ENCODE results near the gene YWHAG. TPM values are rescaled to one million over a fixed set of nuclear protein-coding genes. Genes with fewer than 3 reads are reported as not detected.

Gene YWHAG
- total and polyA plus RNA-seq, 2 of the 13 experiments (the other 11 are each of a cell fraction or from before 2014, with no cell fraction given): 36.9 to 67.5 TPM

DNA sequence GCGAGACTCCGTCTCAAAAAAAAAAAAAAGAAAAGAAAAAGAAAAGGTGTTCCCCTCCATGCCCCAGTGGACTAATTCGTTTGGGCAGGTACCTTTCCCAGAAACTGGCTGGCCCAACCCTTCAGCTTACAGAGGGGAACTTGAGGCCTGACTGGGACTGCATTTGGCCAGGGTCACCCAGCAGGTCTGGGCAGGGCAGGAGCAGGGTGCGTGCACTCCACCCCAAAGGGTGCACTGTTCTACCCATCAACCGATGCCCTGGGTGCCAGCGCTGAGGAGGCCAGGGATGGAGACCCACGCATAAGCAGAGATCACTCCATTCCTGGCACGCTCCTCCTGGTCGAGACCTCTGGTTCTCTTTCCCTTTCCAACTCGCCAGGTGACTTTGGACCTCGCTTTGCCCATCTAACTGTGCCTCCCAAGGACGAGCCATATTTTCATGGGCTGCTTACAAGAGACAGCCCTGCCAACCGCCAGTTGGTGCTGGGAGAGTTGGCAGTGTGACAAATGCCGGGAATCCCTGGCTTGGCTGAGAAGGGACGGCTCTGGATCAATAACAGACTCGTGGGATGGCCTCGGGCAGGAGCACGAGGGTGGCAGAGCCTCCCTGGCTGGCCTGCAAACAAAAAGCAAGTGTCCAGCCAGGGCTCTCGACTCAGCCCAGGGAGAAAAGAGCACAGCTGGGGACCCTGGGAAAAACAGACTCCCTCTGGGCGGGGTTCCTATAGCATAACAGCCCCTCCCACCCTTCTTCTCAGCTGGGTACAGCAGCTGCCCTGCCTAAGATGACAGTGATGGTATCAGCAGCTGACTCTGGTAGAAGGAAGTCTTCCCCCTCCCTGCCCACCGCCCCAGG lies 48.5 kb downstream of the YWHAG start:
- Histone ChIP-seq H3K79me2 (ENCODE audit: insufficient read depth, low read length) (no peaks in the 10 kb centered on the region), H3K4me3 (replicated peaks in 1 of 3; ENCODE audit: insufficient read depth in 1 of 3, low read depth in 2 of 3, low read length in 3 of 3) (peak overlapping the region in 1 of 3 experiments; percentile 42; a peak in 1 of 6 replicates), H3K4me2 (ENCODE audit: low read depth, low read length) (peak overlapping the region; percentile 73), H4K20me1 (ENCODE audit: insufficient read depth, low read length) (no peaks in the 10 kb centered on the region), H3K4me1 (ENCODE audit: insufficient read depth, low read length) (peaks cover 49% of the 10 kb centered on the region), H3K9me3 (ENCODE audit: low read length) (no peaks in the 10 kb centered on the region), H3K9ac (ENCODE audit: insufficient read depth, low read depth, low read length) (no peak overlapping the region), H2AFZ (ENCODE audit: low read length) (no peak overlapping the region), H3K27me3 (ENCODE audit: control insufficient read depth in 1 of 2, insufficient read depth in 2 of 2, low read length in 2 of 2) (no peaks in the 10 kb centered on the region), H3K36me3 (replicated peaks in 1 of 2; ENCODE audit: control insufficient read depth in 1 of 2, insufficient read depth in 2 of 2, low read length in 2 of 2) (no peaks in the 10 kb centered on the region), H3K27ac (ENCODE audit: extremely low read length, insufficient read depth, low read length) (no peak overlapping the region)
- CTCF ChIA-PET (ENCODE audit: low intra/inter-chr PET ratio, low total read pairs): interaction anchor here (6.3 kb wide), 1 partner anchor 17 kb away, joined by 179 read pairs; no protein-coding TSS in a partner anchor
- POLR2A ChIA-PET: no interaction called here
- FAIRE-seq (no peak), DNase-seq (ENCODE audit: low spot score) (no peak), ATAC-seq (peak; percentile 9; the same call in 1 of the 3 replicates)
- 28% methylated on average over 15 of the region's 21 CpGs for WGBS (ENCODE audit: low lambda C conversion rate)
- BruUV-seq (replicated peaks): no TSS peak
- in situ Hi-C loops (cut with HindIII; ENCODE audit: extremely low pct_ligation_motif_present, low pct_unique_long_range_greater_than_20kb): loop anchor here (5.0 kb wide), 1 partner anchor 138 kb away; no protein-coding TSS in a partner anchor
- intact Hi-C loops (cut with micrococcal nuclease; ENCODE audit: unreplicated experiment): no loop called here
- TF ChIP-seq IRF2 (CRISPR knock-in tag; IDR thresholded peaks at IDR 0.05) (no peak), XRCC5 (optimal IDR thresholded peaks at IDR 0.05; ENCODE audit: low read length) (peak; percentile 31), KDM5B (CRISPR knock-in tag; IDR thresholded peaks at IDR 0.05; ENCODE audit: borderline replicate concordance) (peak; percentile 40; the same call in 1 of the 2 replicates), SP5 (CRISPR knock-in tag; IDR thresholded peaks at IDR 0.05; ENCODE audit: borderline replicate concordance, low read depth) (0 out of 2 replicates have a peak, but pooled peaks have one; percentile 19), HNRNPL (IDR thresholded peaks at IDR 0.05; ENCODE audit: low read depth, low read length) (0 out of 2 replicates have a peak, but pooled peaks have one; percentile 20), CBFB (CRISPR knock-in tag; IDR thresholded peaks at IDR 0.05) (no peak)
- TF ChIP-seq, protein P1, sequence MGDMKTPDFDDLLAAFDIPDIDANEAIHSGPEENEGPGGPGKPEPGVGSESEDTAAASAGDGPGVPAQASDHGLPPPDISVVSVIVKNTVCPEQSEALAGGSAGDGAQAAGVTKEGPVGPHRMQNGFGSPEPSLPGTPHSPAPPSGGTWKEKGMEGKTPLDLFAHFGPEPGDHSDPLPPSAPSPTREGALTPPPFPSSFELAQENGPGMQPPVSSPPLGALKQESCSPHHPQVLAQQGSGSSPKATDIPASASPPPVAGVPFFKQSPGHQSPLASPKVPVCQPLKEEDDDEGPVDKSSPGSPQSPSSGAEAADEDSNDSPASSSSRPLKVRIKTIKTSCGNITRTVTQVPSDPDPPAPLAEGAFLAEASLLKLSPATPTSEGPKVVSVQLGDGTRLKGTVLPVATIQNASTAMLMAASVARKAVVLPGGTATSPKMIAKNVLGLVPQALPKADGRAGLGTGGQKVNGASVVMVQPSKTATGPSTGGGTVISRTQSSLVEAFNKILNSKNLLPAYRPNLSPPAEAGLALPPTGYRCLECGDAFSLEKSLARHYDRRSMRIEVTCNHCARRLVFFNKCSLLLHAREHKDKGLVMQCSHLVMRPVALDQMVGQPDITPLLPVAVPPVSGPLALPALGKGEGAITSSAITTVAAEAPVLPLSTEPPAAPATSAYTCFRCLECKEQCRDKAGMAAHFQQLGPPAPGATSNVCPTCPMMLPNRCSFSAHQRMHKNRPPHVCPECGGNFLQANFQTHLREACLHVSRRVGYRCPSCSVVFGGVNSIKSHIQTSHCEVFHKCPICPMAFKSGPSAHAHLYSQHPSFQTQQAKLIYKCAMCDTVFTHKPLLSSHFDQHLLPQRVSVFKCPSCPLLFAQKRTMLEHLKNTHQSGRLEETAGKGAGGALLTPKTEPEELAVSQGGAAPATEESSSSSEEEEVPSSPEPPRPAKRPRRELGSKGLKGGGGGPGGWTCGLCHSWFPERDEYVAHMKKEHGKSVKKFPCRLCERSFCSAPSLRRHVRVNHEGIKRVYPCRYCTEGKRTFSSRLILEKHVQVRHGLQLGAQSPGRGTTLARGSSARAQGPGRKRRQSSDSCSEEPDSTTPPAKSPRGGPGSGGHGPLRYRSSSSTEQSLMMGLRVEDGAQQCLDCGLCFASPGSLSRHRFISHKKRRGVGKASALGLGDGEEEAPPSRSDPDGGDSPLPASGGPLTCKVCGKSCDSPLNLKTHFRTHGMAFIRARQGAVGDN (CRISPR knock-in tag; IDR thresholded peaks at IDR 0.05): peak; percentile 66
- TF ChIP-seq, protein P2, sequence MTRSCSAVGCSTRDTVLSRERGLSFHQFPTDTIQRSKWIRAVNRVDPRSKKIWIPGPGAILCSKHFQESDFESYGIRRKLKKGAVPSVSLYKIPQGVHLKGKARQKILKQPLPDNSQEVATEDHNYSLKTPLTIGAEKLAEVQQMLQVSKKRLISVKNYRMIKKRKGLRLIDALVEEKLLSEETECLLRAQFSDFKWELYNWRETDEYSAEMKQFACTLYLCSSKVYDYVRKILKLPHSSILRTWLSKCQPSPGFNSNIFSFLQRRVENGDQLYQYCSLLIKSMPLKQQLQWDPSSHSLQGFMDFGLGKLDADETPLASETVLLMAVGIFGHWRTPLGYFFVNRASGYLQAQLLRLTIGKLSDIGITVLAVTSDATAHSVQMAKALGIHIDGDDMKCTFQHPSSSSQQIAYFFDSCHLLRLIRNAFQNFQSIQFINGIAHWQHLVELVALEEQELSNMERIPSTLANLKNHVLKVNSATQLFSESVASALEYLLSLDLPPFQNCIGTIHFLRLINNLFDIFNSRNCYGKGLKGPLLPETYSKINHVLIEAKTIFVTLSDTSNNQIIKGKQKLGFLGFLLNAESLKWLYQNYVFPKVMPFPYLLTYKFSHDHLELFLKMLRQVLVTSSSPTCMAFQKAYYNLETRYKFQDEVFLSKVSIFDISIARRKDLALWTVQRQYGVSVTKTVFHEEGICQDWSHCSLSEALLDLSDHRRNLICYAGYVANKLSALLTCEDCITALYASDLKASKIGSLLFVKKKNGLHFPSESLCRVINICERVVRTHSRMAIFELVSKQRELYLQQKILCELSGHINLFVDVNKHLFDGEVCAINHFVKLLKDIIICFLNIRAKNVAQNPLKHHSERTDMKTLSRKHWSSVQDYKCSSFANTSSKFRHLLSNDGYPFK (CRISPR knock-in tag; IDR thresholded peaks at IDR 0.05; ENCODE audit: borderline replicate concordance): peak; percentile 92
- TF ChIP-seq, protein P3, sequence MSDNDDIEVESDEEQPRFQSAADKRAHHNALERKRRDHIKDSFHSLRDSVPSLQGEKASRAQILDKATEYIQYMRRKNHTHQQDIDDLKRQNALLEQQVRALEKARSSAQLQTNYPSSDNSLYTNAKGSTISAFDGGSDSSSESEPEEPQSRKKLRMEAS (IDR thresholded peaks at IDR 0.05): peak; percentile 44; the same call in 1 of the 2 replicates
- TF ChIP-seq, protein P4, sequence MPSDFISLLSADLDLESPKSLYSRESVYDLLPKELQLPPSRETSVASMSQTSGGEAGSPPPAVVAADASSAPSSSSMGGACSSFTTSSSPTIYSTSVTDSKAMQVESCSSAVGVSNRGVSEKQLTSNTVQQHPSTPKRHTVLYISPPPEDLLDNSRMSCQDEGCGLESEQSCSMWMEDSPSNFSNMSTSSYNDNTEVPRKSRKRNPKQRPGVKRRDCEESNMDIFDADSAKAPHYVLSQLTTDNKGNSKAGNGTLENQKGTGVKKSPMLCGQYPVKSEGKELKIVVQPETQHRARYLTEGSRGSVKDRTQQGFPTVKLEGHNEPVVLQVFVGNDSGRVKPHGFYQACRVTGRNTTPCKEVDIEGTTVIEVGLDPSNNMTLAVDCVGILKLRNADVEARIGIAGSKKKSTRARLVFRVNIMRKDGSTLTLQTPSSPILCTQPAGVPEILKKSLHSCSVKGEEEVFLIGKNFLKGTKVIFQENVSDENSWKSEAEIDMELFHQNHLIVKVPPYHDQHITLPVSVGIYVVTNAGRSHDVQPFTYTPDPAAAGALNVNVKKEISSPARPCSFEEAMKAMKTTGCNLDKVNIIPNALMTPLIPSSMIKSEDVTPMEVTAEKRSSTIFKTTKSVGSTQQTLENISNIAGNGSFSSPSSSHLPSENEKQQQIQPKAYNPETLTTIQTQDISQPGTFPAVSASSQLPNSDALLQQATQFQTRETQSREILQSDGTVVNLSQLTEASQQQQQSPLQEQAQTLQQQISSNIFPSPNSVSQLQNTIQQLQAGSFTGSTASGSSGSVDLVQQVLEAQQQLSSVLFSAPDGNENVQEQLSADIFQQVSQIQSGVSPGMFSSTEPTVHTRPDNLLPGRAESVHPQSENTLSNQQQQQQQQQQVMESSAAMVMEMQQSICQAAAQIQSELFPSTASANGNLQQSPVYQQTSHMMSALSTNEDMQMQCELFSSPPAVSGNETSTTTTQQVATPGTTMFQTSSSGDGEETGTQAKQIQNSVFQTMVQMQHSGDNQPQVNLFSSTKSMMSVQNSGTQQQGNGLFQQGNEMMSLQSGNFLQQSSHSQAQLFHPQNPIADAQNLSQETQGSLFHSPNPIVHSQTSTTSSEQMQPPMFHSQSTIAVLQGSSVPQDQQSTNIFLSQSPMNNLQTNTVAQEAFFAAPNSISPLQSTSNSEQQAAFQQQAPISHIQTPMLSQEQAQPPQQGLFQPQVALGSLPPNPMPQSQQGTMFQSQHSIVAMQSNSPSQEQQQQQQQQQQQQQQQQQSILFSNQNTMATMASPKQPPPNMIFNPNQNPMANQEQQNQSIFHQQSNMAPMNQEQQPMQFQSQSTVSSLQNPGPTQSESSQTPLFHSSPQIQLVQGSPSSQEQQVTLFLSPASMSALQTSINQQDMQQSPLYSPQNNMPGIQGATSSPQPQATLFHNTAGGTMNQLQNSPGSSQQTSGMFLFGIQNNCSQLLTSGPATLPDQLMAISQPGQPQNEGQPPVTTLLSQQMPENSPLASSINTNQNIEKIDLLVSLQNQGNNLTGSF (CRISPR knock-in tag; IDR thresholded peaks at IDR 0.05): no peak
